Neural crest cell (in vitro differentiated cells): ENCODE data around the gene CES2. TPM values are rescaled to one million over a fixed set of nuclear protein-coding genes. Genes with fewer than 3 reads are reported as not detected.
"Not testable (repeated sequence)": the region's sequence is repeated elsewhere in the genome, so short reads cannot be mapped to it uniquely, and the experiment has no call there.

Source experiments
- DNase-seq: peaks from one replicate; pipeline ENCODE4 v3.0.0; 2021; ENCODE audit warnings: low read depth, mixed read lengths, low spot score
- H3K27ac Mint-ChIP-seq: one replicate; pipeline ENCODE4 v1.8.0; 2021; ENCODE audit warnings: mild to moderate bottlenecking, mixed read lengths; ENCODE audit not compliant: unreplicated experiment
- H3K27me3 Mint-ChIP-seq: 2 replicates; pipeline ENCODE4 v1.8.0; 2021; ENCODE audit warnings: low read depth, mild to moderate bottlenecking, mixed read lengths
- H3K36me3 Mint-ChIP-seq: 2 replicates; pipeline ENCODE4 v1.8.0; 2021; ENCODE audit warnings: low read depth, mild to moderate bottlenecking, mixed read lengths
- H3K4me1 Mint-ChIP-seq: 2 replicates; pipeline ENCODE4 v1.8.0; 2021; ENCODE audit warnings: mixed read lengths
- H3K4me3 Mint-ChIP-seq: one replicate; pipeline ENCODE4 v1.8.0; 2021; ENCODE audit warnings: mild to moderate bottlenecking, mixed read lengths
- H3K9me3 Mint-ChIP-seq: 2 replicates; pipeline ENCODE4 v1.8.0; 2021; ENCODE audit warnings: mixed read lengths
- CTCF ChIP-seq: fragments of 200-600 bp; sonication (generic); conservative IDR thresholded peaks from 2 replicates; pipeline ENCODE4 v1.5.0; 2021; ENCODE audit warnings: antibody characterized with exemption, mild to moderate bottlenecking
- total RNA-seq: library from RNA; stranded (reverse); gene quantifications from 2 replicates; pipeline ENCODE4 v1.2.1, GENCODE V29; 2021

CES2 gene
- total RNA-seq, 1 donor from 2014 or later: 52.5 TPM

DNA sequence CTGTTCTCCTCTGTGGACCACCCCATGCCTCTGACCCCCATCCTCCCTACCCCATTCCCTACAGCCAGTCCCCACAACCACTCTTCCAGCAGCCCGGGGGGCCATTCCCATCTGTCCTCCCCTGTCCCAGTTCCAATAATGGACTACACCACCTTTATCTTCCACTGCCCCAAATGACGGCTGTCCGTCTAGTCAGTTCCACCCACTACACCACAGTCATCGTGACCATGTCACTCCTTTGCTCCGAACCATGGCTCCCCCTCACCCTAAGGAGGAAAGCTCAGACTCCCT is 39.7 kb upstream of the CES2 start:
- no peaks in the 10 kb centered on the region for H3K9me3 Mint-ChIP-seq
- H3K4me1 Mint-ChIP-seq: peaks cover 7% of the 10 kb centered on the region
- TF ChIP-seq CTCF: no peak
- no peaks in the 10 kb centered on the region for H3K36me3 Mint-ChIP-seq
- no peak overlapping the region for H3K4me3 Mint-ChIP-seq
- no peaks in the 10 kb centered on the region for H3K27me3 Mint-ChIP-seq
- no peak for DNase-seq
- no peak overlapping the region for H3K27ac Mint-ChIP-seq

DNA sequence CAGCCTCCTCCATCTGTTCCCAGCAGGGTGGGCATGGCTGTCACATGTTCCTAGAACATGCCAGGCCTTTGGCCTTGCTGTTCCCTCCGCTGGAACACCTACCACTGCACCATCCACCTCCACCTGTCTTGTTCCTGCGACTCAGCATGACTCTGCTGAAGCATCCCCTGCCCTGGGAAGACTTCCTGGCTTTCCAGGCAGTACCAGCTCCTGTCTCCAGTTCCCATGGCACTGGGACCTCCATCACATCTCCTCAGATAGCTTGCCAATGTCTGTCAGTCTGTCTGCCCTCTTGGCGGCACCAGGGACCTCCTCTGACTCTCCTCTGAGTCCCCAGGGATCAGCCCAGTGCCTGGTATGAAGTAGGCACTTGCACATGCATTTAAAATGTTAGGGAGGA is 39.3 kb upstream of the CES2 start:
- Mint-ChIP-seq H3K4me1 (peaks cover 7% of the 10 kb centered on the region), H3K27me3 (no peaks in the 10 kb centered on the region), H3K9me3 (no peaks in the 10 kb centered on the region), H3K4me3 (no peak overlapping the region), H3K27ac (no peak overlapping the region), H3K36me3 (no peaks in the 10 kb centered on the region)
- DNase-seq: no peak
- no peak for TF ChIP-seq CTCF

DNA sequence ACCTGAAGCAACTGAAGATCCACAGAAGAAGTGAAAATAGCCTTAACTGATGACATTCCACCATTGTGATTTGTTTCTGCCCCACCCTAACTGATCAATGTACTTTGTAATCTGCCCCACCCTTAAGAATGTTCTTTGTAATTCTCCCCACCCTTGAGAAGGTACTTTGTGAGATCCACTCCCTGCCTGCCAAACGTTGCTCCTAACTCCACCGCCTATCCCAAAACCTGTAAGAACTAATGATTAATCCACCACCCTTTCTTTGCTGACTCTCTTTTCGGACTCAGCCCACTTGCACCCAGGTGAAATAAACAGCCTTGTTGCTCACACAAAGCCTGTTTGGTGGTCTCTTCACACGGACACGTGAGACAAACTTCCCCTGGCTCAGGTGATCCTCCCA is 38.6 kb upstream of the CES2 start:
- not testable (repeated sequence) for H3K4me3 Mint-ChIP-seq, H3K27me3 Mint-ChIP-seq, H3K36me3 Mint-ChIP-seq, H3K9me3 Mint-ChIP-seq, DNase-seq, H3K4me1 Mint-ChIP-seq
- H3K27ac Mint-ChIP-seq: peak overlapping the region; percentile 21

- Mint-ChIP-seq H3K36me3 (no peaks in the 10 kb centered on the region), H3K4me3 (no peak overlapping the region), H3K9me3 (no peaks in the 10 kb centered on the region), H3K27ac (no peak overlapping the region), H3K27me3 (no peaks in the 10 kb centered on the region), H3K4me1 (peaks cover 7% of the 10 kb centered on the region)
- TF ChIP-seq CTCF: no peak
- no peak for DNase-seq
Measured at GRCh38 chr16:66898207-66898606, 37.1 kb upstream of the CES2 start.

DNA sequence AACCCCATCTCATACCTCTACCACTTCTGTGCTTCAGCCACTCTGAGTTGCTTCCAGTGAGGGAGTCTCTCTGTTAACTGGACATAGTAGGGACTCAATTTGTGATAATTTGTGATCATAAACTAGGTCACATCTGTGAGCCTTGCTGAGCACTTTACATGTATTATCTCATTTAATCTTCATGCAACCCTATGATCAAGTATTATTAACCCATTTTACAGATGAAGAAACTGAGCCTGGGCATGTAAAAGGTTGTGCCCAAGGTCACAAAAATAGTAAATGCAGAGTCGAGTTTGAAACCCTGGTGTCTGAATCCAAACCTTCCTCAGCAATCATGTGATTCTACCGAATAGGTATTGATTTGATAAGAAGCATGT is 36.4 kb upstream of the CES2 start:
- DNase-seq: no peak
- H3K27me3 Mint-ChIP-seq: no peaks in the 10 kb centered on the region
- no peak overlapping the region for H3K4me3 Mint-ChIP-seq
- H3K27ac Mint-ChIP-seq: no peak overlapping the region
- no peaks in the 10 kb centered on the region for H3K36me3 Mint-ChIP-seq
- peaks cover 7% of the 10 kb centered on the region for H3K4me1 Mint-ChIP-seq
- no peaks in the 10 kb centered on the region for H3K9me3 Mint-ChIP-seq
- TF ChIP-seq CTCF: no peak

DNA sequence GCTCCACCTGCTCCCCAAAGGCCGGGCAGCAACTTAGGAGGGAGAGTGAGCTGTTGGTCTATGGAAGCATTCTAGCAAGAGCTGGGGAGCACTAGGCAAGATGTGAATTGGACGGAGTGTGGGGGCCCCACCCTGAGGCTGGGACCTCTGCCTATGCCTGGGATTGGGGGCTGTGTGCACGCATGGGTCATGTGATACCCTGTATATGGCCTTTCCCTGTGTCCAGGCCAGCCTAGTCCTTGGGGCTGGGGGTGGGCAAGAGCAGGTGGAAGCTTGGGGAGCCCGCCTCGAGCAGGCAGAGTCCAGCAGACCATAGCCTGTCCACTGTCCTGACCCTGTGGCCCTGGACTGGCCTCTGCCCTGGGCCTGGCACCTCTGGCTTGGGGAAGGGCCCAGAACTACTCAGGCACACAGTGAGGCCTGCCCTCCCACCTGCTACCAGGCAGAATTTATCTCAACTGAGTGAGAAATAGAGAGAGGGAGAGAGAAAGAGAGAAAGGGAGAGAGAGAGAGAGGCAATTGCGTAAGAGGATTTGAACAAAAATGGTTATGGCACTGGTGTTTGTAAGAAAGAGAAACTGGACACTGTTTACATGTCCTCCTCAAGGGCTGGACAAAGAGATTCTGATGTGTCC is 35.9 kb upstream of the CES2 start:
- Mint-ChIP-seq H3K9me3 (no peaks in the 10 kb centered on the region), H3K27me3 (no peaks in the 10 kb centered on the region), H3K36me3 (no peaks in the 10 kb centered on the region), H3K4me3 (no peak overlapping the region), H3K27ac (peak overlapping the region; percentile 4), H3K4me1 (peaks cover 7% of the 10 kb centered on the region)
- DNase-seq: no peak
- no peak for TF ChIP-seq CTCF
